Activated CD4-positive, CD25-positive, alpha-beta regulatory T cell treated with anti-CD3 and anti-CD28 coated beads, Interleukin-2, amount 50 U/mL, for 16 hours (primary cell): ENCODE results near the gene LAMP1.
A peak's percentile ranks its signal among the peaks of the same experiment; 100 is the strongest.
"Not testable (repeated sequence)": the region's sequence is repeated elsewhere in the genome, so short reads cannot be mapped to it uniquely, and the experiment has no call there.

ENCODE experiments used
- DNase-seq: peaks from one replicate; pipeline ENCODE4 v3.0.0-alpha.2; 2020; ENCODE audit warnings: low read depth, low spot score

LAMP1 gene, protein sequence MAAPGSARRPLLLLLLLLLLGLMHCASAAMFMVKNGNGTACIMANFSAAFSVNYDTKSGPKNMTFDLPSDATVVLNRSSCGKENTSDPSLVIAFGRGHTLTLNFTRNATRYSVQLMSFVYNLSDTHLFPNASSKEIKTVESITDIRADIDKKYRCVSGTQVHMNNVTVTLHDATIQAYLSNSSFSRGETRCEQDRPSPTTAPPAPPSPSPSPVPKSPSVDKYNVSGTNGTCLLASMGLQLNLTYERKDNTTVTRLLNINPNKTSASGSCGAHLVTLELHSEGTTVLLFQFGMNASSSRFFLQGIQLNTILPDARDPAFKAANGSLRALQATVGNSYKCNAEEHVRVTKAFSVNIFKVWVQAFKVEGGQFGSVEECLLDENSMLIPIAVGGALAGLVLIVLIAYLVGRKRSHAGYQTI

DNA sequence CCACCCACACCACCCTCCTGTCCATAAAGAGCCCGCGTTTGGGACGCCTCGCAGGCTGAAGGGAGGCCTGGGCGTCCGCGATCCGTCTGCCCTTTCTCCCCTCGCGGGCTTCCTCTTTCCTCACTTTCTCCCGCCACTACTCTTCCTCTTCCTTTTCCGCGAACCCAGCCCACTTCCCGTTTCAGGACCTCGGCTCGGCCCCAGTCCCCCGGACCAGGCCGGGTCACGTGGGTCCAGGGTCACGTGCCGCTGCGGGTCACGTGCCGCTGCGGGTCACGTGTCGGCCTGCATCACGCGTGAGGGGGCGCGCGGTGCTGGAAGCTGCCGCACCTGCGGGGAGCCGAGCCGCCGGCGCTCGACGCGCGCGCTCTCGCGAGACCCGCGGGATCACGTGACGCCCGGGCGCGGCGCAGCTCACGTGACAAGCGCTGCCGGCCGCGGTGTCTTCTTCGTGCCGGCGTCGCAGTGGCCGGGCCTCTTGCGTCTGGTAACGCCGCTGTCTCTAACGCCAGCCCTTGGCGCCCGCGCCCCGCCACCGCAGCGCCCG, at the start of gene LAMP1:
TSS of gene LAMP1 (plus strand) at position 417 of the 547 bp plus-strand sequence. CDS start 196 bp downstream, outside the sequence.
- DNase-seq: peak; percentile 98

DNA sequence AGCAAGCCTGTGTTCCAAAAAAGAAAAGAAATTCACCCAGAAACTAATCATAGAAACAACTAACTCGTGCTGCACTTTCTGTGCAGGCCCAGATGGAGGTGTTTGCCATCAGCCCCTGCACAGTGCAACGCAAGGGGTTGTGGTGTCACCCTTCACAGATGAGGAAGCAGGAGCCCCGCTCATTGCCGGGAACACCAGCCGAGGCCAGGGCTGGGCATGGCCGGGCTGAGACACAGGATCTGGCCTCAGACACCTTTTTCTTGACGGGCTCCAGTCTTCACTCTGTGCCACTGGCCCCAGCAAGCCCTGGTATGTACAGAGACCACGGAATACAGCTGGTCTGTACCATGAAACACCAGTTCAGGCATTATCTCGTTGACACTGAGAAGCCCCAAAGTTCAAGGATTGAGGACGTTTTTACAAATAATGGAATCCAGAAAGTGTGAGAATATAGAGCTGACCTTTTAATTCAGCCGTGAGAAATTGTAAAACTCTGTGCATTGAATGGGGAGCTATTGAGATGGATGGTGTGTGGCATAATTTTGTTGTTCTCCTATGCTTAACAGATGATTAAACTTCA, 44.4 kb upstream of the LAMP1 start:
- DNase-seq: no peak

DNA sequence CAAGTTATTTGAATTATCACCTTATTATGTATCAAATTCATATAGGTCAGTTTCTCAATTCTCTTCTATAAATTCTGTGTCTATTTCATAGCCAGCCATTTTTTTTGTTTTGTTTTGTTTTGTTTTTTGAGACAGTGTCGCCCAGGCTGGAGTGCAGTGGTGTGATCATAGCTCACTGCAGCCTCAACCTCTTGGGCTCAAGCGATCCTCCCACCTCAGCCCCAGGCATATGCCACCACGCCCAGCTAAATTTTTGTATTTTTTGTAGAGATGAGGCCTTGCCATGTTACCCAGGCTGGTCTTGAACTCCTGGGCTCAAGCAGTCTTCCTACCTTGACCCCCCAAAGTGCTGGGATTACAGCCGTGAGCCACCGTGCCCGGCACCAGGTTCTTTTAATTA, 39.1 kb upstream of the LAMP1 start:
- DNase-seq: not testable (repeated sequence)

DNA sequence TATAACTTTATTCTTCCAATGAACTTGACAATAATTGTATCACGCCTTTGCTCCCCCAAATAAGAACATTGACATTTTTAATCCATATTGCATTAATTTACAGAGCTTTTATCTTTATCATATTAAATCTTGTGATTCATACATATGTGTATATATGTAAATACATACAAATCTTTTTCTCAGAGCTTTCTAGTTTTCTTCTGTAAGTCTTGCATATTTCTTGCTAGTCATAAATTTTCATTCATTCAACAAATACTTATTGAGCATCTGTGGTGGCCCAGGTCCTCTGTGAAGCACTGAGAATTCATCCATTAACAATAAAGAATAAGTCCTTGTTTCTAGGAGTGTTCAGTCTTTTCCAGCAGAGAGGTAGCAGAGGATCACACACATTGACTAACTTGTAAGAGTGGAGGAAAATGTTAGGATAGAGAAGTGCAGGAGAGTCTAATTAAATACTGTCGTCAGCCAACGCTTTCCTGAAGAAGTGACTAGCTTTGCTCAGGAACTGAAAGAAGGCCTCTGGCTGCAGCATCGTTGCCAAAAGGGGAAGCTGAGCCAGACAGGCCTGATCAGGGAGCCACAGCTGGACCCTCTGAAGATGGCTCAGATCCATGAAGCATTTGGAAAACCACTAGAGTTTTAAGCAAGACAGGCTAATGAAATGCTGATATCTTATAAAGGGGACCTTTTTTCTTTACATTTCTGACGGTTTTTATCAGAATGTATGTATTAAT, 38.6 kb upstream of the LAMP1 start:
- no peak for DNase-seq

DNA sequence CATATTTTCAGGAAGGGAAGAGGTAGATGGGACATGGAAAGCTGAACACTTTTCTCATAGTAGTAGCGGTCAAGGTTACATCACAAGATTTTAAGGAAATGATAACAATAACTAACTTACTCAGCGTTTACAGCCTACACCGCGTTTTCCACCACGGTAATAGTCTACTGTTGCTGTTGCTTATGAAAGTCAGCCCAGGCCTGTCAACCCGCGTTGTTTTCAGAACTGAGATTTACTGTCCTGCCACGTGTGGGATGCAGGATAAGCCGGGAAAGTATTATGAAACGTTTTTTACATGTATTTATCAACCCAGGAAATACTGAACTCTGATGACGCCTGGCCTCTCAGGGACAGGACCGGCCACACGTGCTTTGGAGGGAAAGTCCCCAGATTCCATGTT, 36.0 kb upstream of the LAMP1 start:
- DNase-seq: no peak

DNA sequence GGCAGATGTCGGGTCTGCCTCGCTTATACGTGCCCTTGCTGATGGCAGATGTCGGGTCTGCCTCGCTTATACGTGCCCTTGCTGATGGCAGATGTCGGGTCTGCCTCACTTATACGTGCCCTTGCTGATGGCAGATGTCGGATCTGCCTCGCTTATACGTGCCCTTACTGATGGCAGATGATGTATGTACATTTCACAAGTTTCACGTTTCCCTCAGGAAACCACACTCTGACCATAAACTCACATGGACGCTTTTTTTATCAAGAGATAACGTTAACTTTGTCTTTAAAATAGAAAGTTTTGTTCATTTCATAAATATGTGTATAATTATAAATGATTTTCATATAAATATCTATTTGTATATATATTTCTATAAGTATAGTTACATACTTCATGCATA, 34.0 kb upstream of the LAMP1 start:
- not testable (repeated sequence) for DNase-seq

DNA sequence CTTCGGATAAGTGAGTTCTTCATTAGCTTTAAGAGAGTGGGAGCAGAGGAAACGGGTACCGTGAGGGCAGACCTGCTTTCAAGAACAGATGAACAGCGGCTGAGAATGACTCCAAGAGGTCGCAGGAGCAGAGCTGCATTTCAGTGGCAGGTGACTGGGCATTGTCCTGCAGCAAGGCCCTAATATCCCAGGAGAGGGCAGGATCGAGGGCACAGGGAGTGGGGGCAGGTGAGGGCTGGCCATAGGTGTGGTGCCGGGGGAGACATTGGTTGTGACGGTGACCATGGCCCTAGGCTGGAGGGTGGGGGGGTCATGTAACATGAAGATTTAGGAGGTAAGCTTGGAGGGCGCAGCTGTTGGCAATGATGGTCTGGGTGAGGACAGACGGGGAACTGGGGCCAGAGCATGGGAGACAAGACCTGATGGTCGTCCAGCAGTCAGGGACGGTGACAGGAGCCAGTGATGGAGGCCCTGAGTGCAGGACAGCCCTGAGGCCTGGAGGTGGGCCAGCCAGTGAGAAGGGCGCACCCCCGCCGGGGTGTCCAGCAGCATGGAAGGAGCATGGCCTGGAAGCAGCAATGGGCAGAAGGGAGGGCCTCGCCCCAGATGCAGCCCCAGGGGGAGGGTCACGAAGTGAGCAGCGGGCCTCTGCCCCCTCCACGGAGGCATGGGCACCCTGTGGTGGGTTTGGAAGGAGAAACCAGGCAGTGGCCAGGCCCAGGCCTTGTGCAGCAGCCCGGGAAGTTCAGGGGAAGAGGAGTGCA, 29.2 kb upstream of the LAMP1 start:
- no peak for DNase-seq

DNA sequence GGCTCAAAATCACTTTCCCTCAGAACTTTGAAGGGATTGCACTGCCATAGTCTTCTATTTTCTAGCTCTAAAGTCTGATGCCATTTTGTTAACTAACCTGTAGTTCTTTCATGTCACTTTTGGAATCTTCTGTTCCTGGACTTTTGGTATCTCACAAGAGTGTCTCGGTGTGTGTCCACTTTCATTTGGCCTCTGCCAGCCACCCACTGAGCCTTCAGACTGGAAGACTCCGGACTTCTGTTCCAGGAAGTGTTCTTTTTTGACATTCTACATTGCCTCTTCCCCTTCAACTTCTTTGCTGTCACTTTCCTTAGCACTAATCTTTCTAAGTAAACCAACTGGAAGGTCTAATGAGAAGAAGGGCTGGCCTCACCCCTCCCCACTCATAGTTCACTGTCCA, 25.0 kb upstream of the LAMP1 start:
- no peak for DNase-seq

DNA sequence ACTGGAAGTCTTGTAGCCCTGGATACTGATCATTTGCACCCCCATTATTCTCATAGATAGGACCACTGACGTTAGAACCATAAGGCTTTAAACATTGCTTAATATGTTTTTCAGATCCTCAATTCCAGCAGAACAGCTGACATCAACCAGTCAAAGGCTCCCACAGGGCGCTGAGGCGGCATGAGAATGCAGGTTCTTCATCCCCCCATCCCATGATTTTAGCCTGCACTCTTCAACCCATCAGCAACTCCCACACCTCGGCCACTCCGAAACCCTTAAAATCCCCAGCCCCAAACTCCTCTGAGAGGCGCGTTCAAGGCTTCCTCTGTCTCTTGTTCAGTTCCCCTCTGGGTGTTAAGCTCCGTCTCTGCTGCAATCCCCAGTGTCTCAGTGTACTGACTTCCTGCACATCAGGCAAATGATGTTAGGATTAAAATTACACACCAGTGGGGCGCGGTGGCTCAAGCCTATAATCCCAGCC, 24.3 kb upstream of the LAMP1 start:
- no peak for DNase-seq

DNA sequence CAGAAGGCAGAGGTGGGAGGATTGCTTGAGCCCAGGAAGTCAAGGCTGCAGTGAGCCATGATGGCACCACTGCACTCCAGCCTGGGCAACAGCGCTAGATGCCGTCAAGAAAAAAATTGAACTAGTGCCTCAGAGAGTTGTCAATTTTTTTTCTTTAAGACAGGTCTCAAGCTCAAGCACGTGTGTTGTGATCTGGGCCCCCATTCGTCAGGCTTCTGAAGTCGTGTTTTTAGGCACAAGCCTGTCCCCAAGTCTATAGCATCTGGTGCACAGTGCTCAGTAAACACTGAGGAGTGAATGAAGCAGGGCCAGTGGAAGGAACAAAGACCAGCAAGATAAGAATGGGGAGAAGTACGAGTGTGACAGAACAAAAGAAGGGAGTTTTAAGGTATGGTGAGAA, 23.7 kb upstream of the LAMP1 start:
- DNase-seq: no peak

DNA sequence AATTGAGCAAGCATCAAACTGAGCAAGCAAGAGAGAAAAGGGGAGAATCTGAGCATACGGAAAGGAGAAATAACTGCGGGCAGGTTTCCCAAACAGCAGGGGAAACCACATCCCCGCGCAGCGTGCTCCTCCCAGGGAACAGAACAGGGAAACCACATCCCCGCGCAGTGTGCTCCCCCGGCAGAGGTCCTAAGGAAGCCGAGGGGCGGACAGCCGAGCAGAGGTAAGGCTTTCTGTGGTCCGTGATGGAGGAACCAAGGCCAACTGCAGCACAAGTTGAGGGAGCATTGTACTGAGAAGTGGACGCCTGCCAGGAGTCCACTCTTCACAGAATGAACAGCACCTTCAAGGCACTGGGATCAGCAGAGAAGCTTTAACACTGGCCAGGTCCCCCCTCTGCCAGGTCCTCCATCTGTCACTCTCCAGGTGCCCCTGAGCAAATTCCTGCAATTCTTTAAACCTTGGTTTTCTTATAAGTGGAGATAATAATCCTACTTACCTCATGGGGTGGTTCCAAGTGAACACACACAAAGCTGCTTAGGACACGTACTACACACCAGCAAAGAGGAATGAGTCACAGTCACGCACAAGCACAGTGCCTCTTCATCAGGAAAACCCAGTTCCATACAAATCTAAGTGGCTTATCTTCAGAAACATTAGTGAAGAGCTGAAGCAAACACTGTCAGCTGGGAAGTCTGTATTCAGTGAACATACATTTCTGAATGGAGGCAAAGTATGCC, 23.0 kb upstream of the LAMP1 start:
- DNase-seq: no peak

DNA sequence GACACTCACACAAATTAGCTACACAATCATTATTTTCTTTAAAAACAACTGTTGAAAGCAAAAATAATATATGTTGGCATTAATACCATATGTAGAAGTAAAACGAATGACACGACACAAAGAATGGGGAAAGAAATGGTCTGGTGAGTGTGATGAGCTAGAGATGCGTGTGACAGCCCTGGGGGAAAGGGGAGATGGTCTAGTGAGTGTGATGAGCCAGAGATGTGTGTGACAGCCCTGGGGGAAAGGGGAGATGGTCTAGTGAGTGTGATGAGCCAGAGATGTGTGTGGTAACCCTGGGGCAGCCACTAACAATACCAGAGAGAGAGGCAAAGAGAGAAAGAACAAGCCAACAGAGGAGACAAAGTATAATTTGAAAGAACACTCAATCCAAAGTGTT, 22.3 kb upstream of the LAMP1 start:
- DNase-seq: no peak

DNA sequence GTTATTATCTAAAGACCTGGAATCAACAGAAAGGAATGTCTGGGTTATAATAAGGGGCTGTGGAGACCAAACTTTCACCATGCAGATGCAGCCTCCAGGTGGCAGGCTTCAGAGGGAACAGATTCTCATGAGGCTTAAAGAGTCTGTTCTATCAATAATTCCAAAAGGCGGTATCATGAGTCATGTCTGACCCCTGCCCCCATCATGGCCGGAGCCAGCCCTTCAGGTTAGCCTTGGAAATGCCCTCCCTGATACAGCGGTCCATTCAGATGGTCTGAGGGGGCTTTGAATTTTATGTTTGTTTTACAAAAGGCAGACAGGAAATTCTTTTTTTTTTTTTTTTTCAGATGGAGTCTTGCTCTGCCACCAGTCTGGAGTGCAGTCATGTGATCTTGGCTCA, 21.7 kb upstream of the LAMP1 start:
- no peak for DNase-seq

DNA sequence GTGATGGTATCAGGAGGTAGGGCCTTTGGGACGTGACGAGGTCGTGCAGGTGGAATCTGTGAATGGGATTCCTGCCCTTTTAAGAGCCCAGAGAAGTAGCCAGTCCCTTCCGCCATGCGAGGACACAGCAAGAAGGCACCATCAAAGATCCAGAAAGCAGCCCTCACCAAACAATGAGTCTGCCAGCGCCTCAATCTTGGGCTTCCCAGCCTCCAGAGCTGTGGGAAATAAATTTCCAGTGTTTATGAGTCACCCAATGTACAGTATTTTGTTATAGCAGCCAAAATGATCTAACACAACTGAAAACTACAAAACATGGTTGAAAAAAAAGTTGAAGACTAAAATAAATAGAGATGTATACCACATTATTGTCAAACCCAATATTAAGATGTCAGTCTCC, 16.9 kb upstream of the LAMP1 start:
- no peak for DNase-seq

DNA sequence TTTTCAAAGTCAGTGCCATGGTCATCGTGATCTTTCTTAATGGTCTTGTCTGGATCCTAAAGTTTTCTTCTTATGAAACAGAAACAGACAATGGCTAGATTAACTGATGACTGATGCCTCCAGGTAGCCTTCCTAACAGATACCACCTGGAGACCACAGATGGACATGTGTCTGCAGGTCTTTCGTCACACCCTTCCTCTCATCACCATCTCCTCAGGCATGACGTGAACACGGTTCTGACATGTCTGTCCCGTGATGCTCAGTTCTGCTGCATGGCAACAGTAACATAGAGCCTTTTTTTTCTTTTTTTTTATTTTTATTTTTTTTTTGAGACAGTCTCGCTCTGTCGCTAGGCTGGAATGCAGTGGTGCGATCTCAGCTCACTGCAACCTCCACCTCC, 13.1 kb upstream of the LAMP1 start:
- DNase-seq: no peak

DNA sequence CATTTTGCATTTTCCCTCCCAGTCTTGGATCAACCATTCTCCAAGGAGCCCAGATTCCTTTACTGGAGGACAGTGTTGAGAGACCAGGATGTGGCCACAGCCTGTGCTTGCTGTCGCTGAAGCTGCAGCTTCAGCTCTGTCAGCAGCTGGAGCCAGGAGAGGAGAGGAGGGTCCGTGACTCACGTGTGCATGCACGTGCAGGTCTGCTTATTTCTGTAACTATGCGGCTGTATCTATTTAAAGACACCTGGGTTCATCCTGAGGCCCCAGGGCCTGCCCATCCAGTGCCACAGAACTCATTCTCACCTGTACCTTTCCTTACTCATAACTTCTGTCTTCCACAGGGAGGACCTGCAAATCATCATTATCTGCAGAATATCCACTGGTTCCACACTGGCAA, 8.2 kb upstream of the LAMP1 start:
- DNase-seq: no peak

DNA sequence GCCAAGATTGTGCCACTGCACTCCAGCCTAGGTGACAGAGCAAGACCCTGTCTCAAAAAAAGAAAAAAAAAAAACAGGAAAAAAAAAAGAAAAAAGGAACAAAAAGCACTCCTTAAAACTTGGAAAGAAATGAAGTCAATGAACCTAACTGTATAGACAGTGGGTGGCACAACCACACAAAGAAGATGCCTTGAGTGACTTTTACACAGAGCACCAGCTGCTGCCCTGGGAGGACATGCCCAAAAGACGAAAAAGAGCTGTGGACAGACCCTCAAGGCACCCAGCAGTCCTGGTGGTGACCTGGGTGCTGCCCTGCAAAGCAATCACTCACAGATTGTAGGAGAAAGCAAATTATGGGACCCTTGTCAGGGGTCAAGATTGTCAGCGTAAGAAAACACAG, 5.9 kb upstream of the LAMP1 start:
- DNase-seq: no peak

DNA sequence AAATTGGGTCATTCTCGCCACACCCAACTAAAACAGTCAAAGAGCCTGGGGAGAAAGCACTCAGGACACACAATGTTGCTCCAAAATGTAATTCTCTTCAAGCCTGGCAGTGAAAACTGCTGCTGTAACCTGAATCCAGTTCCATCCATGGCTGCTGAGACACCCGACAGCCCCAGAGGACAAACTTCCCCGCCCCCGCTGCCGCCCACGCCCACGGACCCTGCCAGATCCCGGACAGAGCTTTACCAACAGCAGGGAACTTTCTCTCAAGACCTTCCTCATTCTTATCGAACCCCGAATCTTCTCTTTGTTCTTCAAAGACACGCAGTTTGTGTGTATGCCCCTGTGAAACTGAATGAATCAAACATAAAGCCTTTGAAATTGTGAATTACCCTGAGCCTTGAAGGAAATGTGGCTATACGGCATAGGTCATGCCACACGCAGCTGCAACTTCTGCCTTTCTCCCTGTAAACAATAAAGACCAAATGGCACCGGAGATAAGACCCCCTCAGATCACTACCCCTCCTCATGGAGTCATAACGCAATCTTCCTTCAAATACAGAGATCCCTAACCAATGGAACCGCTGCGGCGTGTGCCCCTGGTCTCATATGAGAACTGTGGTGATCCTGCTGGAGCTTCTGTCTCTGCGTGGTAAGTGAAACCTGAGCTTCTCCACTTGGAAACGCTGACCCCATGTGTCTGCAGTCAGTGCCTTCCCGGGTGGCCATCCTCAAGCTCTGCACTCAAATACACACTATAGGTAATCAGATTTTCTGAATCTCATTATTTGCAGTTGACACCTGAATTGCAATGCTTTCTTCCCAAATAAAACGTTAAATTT, 4.8 kb upstream of the LAMP1 start:
- DNase-seq: no peak

DNA sequence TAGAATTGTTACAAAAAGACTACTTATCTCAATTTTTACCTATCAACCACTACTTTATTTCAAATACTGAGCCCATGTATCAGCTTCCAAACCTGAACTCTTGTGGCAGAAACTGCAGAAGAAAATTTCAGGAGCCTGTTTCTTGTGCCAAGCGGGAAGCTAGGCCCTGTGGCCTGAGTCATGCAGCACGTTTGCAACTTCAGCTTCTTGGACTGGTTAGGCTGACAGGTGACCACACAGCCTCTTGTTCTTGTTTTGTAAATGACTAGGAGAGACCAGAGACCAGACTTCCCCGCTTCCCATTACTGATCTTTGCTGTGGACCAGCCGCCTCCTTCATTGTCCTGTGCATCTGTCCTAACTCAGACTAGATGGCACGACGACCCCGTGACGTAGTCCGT, 3.4 kb upstream of the LAMP1 start:
- no peak for DNase-seq

DNA sequence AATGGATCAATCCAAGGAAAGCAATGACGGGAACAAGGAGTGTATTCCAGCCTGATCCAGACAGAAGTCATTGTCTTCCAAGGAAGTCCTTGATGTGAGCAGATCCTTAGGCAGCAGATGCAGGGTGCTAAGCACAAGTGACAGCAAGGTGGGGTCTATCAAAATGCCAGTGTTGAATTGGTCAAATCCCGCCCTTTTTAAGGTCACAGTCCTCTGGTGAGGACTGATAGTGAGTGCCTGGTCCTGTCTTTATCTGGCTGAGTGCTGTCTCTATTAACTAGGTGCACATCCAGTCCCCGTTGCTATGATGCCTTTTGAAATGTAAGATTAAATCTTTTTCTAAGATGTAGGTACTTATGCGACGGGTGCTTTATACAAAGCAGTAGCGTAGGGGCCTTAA, 1.3 kb upstream of the LAMP1 start:
- no peak for DNase-seq
